ENCODE results near the gene SCO2.

SCO2 gene, protein sequence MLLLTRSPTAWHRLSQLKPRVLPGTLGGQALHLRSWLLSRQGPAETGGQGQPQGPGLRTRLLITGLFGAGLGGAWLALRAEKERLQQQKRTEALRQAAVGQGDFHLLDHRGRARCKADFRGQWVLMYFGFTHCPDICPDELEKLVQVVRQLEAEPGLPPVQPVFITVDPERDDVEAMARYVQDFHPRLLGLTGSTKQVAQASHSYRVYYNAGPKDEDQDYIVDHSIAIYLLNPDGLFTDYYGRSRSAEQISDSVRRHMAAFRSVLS

DNA sequence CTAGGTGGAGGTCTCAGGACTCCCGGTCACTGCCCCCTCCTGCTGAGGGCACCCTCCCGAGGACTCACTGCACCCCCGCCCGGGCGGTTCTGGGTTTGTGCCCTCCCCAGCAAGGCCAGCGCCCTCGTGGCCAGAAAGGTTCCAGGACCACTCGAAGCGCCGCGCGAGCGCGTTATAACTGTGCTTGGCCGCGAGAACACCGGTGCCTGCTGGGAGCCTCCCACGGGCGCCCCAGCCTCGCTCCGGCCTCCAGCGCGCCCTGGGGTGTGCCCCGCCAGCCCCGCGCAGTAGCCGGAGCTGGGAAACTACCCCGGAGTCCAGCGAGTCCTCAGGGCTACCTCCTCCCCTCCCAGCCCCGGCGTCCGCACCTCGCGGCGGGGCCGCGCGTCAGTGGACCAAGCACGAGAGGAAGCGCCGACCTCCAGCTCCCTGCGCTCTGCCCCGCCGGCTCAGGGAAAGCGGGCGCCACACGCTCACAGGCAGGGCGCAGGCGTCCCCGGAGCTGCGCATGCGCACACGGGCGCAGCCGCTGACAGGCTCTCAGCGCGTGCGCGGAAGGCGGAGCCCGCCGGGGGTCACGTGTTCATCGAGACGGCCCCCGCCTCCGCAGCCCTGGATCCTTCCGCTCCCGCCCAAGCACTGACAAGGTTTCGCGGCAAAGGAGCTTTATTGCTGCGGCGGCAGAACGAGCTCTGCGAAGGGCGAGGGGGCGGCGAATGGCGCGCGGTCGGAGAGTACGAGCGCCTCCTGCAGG lies at the start of gene SCO2:
Gene SCO2, minus strand, starts transcription at position 495 of the 754 bp plus-strand sequence. CDS start 1,187 bp downstream, outside the sequence.
- ChIA-PET CTCF (interaction anchor here (0.8 to 6.7 kb wide), 39 partner anchors 10 to 680 kb away, joined by 3 to 136 read pairs (median 4); partner anchors contain the start of genes HDAC10, KLHDC7B, LMF2 and NCAPH2), POLR2A (interaction anchor here (0.5 to 4.5 kb wide), 12 partner anchors 8 to 235 kb away, joined by 3 to 33 read pairs (median 4); partner anchors contain the start of genes KLHDC7B, LMF2 and NCAPH2)
- peak; percentile 97 for DNase-seq (ENCODE audit: extremely low spot score)
- TF ChIP-seq, protein P1, sequence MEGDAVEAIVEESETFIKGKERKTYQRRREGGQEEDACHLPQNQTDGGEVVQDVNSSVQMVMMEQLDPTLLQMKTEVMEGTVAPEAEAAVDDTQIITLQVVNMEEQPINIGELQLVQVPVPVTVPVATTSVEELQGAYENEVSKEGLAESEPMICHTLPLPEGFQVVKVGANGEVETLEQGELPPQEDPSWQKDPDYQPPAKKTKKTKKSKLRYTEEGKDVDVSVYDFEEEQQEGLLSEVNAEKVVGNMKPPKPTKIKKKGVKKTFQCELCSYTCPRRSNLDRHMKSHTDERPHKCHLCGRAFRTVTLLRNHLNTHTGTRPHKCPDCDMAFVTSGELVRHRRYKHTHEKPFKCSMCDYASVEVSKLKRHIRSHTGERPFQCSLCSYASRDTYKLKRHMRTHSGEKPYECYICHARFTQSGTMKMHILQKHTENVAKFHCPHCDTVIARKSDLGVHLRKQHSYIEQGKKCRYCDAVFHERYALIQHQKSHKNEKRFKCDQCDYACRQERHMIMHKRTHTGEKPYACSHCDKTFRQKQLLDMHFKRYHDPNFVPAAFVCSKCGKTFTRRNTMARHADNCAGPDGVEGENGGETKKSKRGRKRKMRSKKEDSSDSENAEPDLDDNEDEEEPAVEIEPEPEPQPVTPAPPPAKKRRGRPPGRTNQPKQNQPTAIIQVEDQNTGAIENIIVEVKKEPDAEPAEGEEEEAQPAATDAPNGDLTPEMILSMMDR (IDR thresholded peaks at IDR 0.05; ENCODE audit: control extremely low read depth, extremely low read depth, low read depth, missing control alignments), result peak; percentile 64

DNA sequence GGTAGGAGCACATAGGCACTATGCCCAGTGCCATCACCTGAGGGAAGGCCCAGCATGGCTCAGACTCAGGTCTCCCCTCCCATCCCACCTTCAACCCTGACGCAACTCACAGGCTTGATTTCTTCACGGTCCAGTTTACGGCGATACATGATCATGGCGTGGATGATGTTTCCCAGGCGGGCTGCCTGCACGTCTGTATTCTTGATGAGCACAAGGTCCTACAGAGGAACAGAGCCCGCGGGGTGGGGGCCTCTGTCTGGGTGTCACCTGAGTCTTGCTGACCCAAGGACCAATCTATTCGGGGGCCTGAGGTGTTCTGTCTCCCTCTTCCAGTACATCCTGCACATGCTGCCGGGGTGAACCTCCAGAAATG lies 49.0 kb upstream of the SCO2 start:
- DNase-seq (ENCODE audit: extremely low spot score), result no peak
- POLR2A ChIA-PET, result no interaction called here
- CTCF ChIA-PET, result interaction anchor here (1.1 to 5.6 kb wide), 5 partner anchors 9 to 66 kb away, joined by 3 to 43 read pairs (median 4); partner anchors contain the start of genes LMF2, NCAPH2 and SYCE3
- TF ChIP-seq, protein P1 (IDR thresholded peaks at IDR 0.05; ENCODE audit: control extremely low read depth, extremely low read depth, low read depth, missing control alignments), result no peak

DNA sequence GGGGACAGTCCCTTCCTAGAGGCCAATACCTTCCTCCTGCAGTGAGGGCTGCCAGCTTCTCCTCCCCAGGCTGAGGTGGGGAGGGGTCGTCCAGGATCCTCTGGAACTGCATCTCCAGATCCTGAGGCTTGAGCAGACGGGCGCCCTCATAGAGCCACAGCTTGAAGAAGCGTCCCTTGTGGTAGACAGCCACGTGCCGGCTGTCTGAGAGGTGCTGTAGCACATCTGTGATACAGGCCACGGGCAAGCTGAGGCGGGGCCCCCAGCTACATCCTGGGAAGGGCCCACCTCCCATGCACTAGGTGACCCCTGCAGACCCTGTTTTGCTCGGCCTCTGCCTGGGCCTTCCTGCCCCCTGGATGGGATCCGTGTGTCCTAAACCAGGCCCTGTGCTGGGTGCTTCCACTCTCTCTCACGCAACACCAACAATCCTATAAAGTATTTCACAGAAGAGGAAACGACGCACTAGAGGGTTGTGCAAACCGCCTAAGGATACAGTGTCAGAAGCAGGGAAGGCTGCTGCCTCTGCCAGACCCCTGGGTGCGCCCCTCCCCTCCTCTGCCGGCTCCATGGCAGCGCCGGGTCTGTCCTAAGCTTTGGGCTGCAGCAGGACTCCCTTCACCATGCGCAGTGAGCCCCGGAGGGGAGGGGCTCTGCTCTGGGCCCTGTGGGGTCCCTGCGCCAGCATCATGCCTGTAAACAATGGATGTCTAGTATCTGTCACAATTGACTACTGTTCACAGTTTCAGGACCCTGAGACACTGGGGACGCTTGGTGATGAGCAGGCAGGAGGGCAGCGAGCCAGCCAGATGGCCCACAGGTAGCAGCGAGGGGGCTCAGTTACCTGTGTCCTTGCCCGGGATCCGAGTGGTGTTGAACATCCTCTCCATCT lies 48.3 kb upstream of the SCO2 start:
- CTCF ChIA-PET, result interaction anchor here (1.0 to 5.6 kb wide), 6 partner anchors 10 to 65 kb away, joined by 3 to 43 read pairs (median 3); partner anchors contain the start of gene SYCE3

DNA sequence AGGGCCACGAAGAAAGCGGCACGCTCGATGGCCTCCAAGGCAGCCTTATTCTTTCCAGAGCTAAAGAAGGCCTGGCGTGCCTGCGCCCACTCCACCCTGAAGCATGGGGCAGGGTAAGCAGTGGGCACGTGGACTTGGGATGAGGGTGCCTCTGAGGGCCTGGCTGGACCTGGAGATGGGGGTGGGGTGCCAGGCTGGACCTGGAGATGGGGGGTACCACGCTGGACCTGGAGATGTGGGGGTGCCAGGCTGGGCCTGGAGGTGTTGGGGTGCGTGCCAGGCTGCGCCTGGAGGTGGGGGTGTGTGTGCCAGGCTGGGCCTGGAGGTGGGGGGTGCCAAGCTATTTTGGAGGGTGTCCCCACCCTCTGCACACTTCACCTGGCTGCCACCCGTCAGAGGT lies 47.6 kb upstream of the SCO2 start:
- DNase-seq (ENCODE audit: extremely low spot score), result no peak
- TF ChIP-seq, protein P1 (IDR thresholded peaks at IDR 0.05; ENCODE audit: control extremely low read depth, extremely low read depth, low read depth, missing control alignments), result no peak
- ChIA-PET POLR2A (no interaction called here), CTCF (interaction anchor here (1.0 to 2.8 kb wide), 6 partner anchors 10 to 64 kb away, joined by 3 to 25 read pairs (median 3); partner anchors contain the start of genes SCO2 and SYCE3)

More for the DNA sequence above, 48.3 kb upstream of the SCO2 start:
- DNase-seq (ENCODE audit: extremely low spot score), result no peak
- TF ChIP-seq, protein P1 (IDR thresholded peaks at IDR 0.05; ENCODE audit: control extremely low read depth, extremely low read depth, low read depth, missing control alignments), result no peak
- POLR2A ChIA-PET, result no interaction called here

DNA sequence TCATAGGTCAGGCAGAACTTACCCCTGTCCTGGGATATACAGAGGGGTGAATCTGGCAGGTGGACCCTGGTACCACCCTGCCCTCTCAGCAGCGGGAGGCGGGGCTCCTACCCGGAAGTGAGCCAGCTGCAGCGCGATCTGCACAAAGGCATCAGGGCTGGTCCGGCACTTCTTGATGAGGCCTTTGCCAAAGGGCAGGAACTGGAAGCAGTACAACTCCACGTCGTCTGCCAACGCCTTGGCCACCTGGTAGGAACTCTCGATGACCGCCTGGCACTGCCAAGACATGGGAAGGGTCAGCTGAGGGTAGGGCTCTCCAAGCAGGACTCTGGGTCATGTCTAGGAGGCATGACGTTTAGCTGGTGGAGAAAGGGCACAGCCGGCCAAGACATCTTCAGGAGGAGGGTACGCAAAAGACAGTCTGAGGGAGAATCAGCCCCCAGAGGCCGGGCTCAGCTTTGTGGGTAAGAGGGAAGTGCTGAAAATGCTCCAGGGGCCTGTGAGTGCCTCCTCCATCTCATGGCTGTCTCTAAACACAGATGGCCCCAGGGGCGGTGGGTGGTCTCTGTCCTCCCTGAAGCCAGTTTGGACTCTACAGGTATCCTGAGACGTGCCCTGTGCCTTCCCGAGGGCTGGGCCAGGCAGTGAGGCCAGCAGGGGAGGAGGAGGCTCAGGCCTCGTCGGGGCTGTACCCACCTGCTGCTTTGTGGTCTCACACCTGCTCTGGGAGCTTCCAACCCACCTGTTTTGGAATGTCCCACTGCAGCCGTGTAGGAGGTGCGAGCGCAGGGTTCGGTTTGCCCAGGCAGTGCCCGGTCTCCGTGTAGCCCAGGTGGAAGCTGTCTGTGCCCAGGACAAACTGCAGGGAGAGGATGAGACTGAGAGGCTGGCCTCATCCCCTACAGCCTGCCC lies 46.1 kb upstream of the SCO2 start:
- DNase-seq (ENCODE audit: extremely low spot score), result no peak
- ChIA-PET POLR2A (no interaction called here), CTCF (interaction anchor here (0.9 to 2.8 kb wide), 4 partner anchors 8 to 49 kb away, joined by 4 to 25 read pairs (median 6); partner anchors contain the start of genes SCO2 and SYCE3)
- TF ChIP-seq, protein P1 (IDR thresholded peaks at IDR 0.05; ENCODE audit: control extremely low read depth, extremely low read depth, low read depth, missing control alignments), result no peak

All from GM10248 (cell line).